HL-60 (cell line): ENCODE results near the gene FHIT.

Experiments
- DNase-seq, 2 experiments: peaks; one replicate each; pipeline ENCODE4 v3.0.0-alpha.2; 2010 to 2020; ENCODE audit warnings: low read depth in 1 of 2, low spot score in 1 of 2
- H3K27ac ChIP-seq: fragments of 250-450 bp; sonication (Bioruptor Pico); replicated peaks from 2 replicates; pipeline ENCODE4 v1.5.1; 2020; ENCODE audit warnings: mild to moderate bottlenecking, moderate library complexity
- H3K27me3 ChIP-seq: fragments of 250-450 bp; sonication (Bioruptor Pico); 2 replicates; pipeline ENCODE4 v1.5.1; 2021; ENCODE audit warnings: mild to moderate bottlenecking, moderate library complexity; ENCODE audit not compliant: insufficient read depth, poor library complexity, severe bottlenecking
- H3K4me3 ChIP-seq: replicated peaks from 2 replicates; pipeline ENCODE4 v1.5.1; 2011; ENCODE audit warnings: mild to moderate bottlenecking, control low read depth, low read length; ENCODE audit not compliant: insufficient read depth
- GABPA ChIP-seq: IDR thresholded peaks from 2 replicates; pipeline ENCODE4 v1.6.1; 2012; ENCODE audit warnings: low read depth
- POLR2AphosphoS5 ChIP-seq: IDR thresholded peaks from 2 replicates; pipeline ENCODE4 v1.6.1; 2012; ENCODE audit warnings: low read depth
- SPI1 ChIP-seq: IDR thresholded peaks from 2 replicates; pipeline ENCODE4 v1.6.1; 2012; ENCODE audit warnings: low read depth, mild to moderate bottlenecking, borderline replicate concordance
- TF ChIP-seq, protein P1 (sequence below): IDR thresholded peaks from one replicate; pipeline ENCODE4 v1.5.1; 2011; ENCODE audit warnings: low read length, control low read depth, inconsistent platforms; ENCODE audit not compliant: insufficient read depth
- TF ChIP-seq, protein P2 (sequence below): IDR thresholded peaks from 2 replicates; pipeline ENCODE4 v1.6.1; 2012; ENCODE audit warnings: low read depth; ENCODE audit not compliant: insufficient replicate concordance

FHIT gene

DNA sequence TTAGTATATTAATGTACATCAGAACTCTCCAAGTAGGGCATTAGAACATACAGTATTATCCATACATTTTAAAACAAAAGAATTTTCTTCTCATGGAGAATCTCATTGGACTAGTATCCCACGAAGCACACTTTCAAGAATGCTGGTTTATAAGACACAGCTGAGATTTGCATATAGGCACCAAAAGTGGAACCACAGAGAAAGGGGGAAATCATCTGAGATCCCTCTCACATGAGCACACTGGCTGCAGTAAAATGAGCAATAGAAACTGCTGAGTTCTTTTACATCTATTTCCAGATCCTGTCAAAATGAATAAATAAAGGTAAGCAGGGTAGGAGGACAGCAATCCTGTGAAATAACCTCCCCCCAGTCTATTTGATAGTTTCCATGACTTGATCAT, 665.3 kb downstream of the FHIT start:
- TF ChIP-seq SPI1 (no peak), GABPA (no peak), POLR2AphosphoS5 (no peak)
- TF ChIP-seq, protein P1, sequence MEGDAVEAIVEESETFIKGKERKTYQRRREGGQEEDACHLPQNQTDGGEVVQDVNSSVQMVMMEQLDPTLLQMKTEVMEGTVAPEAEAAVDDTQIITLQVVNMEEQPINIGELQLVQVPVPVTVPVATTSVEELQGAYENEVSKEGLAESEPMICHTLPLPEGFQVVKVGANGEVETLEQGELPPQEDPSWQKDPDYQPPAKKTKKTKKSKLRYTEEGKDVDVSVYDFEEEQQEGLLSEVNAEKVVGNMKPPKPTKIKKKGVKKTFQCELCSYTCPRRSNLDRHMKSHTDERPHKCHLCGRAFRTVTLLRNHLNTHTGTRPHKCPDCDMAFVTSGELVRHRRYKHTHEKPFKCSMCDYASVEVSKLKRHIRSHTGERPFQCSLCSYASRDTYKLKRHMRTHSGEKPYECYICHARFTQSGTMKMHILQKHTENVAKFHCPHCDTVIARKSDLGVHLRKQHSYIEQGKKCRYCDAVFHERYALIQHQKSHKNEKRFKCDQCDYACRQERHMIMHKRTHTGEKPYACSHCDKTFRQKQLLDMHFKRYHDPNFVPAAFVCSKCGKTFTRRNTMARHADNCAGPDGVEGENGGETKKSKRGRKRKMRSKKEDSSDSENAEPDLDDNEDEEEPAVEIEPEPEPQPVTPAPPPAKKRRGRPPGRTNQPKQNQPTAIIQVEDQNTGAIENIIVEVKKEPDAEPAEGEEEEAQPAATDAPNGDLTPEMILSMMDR = no peak
- TF ChIP-seq, protein P2, sequence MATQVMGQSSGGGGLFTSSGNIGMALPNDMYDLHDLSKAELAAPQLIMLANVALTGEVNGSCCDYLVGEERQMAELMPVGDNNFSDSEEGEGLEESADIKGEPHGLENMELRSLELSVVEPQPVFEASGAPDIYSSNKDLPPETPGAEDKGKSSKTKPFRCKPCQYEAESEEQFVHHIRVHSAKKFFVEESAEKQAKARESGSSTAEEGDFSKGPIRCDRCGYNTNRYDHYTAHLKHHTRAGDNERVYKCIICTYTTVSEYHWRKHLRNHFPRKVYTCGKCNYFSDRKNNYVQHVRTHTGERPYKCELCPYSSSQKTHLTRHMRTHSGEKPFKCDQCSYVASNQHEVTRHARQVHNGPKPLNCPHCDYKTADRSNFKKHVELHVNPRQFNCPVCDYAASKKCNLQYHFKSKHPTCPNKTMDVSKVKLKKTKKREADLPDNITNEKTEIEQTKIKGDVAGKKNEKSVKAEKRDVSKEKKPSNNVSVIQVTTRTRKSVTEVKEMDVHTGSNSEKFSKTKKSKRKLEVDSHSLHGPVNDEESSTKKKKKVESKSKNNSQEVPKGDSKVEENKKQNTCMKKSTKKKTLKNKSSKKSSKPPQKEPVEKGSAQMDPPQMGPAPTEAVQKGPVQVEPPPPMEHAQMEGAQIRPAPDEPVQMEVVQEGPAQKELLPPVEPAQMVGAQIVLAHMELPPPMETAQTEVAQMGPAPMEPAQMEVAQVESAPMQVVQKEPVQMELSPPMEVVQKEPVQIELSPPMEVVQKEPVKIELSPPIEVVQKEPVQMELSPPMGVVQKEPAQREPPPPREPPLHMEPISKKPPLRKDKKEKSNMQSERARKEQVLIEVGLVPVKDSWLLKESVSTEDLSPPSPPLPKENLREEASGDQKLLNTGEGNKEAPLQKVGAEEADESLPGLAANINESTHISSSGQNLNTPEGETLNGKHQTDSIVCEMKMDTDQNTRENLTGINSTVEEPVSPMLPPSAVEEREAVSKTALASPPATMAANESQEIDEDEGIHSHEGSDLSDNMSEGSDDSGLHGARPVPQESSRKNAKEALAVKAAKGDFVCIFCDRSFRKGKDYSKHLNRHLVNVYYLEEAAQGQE = no peak
- no peak for DNase-seq
- Histone ChIP-seq H3K27me3 (no peaks in the 10 kb centered on the region), H3K27ac (no peak overlapping the region), H3K4me3 (no peak overlapping the region)

DNA sequence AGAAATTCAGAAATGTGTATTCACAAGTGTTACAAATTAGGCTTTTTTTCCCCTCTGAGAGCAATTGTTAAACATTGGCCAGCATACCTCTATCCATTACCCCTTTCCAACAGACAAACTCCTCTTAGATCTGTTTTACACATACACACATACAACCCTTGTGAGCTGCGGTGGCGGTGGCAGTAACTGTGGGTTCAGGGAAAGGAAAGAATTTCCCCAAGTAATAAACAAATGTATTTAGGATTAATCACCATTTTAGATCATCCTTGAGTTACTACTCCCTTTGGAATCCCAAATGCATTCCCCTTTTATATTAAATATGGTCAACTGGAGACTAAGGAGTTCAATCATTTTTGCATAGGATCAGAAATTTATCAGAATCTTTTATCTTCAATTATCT, 667.0 kb downstream of the FHIT start:
- DNase-seq = no peak
- TF ChIP-seq GABPA (no peak), POLR2AphosphoS5 (no peak), SPI1 (no peak)
- TF ChIP-seq, protein P2 = no peak
- TF ChIP-seq, protein P1 = no peak
- H3K27me3 ChIP-seq = no peaks in the 10 kb centered on the region
- H3K4me3 ChIP-seq = no peak overlapping the region
- no peak overlapping the region for H3K27ac ChIP-seq

DNA sequence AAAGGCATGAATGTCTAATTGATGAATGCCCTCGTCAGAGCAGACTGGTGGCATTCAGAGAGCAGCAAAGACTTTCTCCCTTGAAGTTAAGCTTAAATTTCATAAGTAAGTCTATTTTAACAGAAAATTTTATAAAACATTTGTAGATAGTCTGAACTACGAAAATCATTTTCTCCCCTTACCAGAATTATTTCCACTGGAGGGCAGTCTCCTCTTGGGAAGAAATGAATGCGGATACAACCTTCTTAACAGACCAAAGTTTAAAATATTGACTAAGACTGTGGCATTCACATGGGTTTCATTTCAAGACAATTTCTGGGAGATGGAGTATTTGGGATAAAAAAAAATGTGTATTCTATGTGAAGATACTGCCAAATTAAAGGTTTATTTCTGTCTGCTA, 669.0 kb downstream of the FHIT start:
- no peak for DNase-seq

More for the DNA sequence above, 669.0 kb downstream of the FHIT start:
- Histone ChIP-seq H3K27me3 (no peaks in the 10 kb centered on the region), H3K27ac (no peak overlapping the region), H3K4me3 (no peak overlapping the region)
- TF ChIP-seq, protein P2 = no peak
- no peak for TF ChIP-seq SPI1
- no peak for TF ChIP-seq GABPA
- TF ChIP-seq, protein P1 = no peak
- TF ChIP-seq POLR2AphosphoS5 = no peak
